HG03442 (cell line): Measurements from ENCODE around the gene PCNX2.

Experiments used
- ATAC-seq: cut with Tn5 transposase; IDR thresholded peaks from one replicate; pipeline ENCODE4 v1.9.1; 2021; ENCODE audit warnings: mild to moderate bottlenecking, moderate library complexity; ENCODE audit not compliant: unreplicated experiment

Gene PCNX2

GRCh38 chr1:233079574-233079973, 216.0 kb downstream of the PCNX2 start:
- ATAC-seq, result no peak

GRCh38 chr1:233078396-233078795, 217.1 kb downstream of the PCNX2 start:
- ATAC-seq, result no peak

- no peak for ATAC-seq
Measured at GRCh38 chr1:233075915-233076295, 219.6 kb downstream of the PCNX2 start.

- no peak for ATAC-seq
Measured at GRCh38 chr1:233066087-233066486, 229.4 kb downstream of the PCNX2 start.

- no peak for ATAC-seq
Measured at GRCh38 chr1:233065685-233066084, 229.8 kb downstream of the PCNX2 start.

GRCh38 chr1:233064988-233065387, 230.5 kb downstream of the PCNX2 start:
- ATAC-seq, result no peak

GRCh38 chr1:233063462-233063861, 232.1 kb downstream of the PCNX2 start:
- no peak for ATAC-seq

- ATAC-seq, result no peak
Measured at GRCh38 chr1:233061265-233061664, 234.3 kb downstream of the PCNX2 start.

GRCh38 chr1:233060461-233060994, 235.0 kb downstream of the PCNX2 start:
- no peak for ATAC-seq

- ATAC-seq, result no peak
Measured at GRCh38 chr1:233057836-233058235, 237.7 kb downstream of the PCNX2 start.

- ATAC-seq, result no peak
Measured at GRCh38 chr1:233055879-233056641, 239.5 kb downstream of the PCNX2 start.

GRCh38 chr1:233045588-233045987, 249.9 kb downstream of the PCNX2 start:
- no peak for ATAC-seq

GRCh38 chr1:233042834-233043233, 252.7 kb downstream of the PCNX2 start:
- no peak for ATAC-seq

GRCh38 chr1:233040494-233040893, 255.0 kb downstream of the PCNX2 start:
- ATAC-seq, result no peak

GRCh38 chr1:233038581-233038980, 256.9 kb downstream of the PCNX2 start:
- ATAC-seq, result no peak

GRCh38 chr1:233037843-233038242, 257.7 kb downstream of the PCNX2 start:
- no peak for ATAC-seq

GRCh38 chr1:233034836-233035235, 260.7 kb downstream of the PCNX2 start:
- no peak for ATAC-seq

- ATAC-seq, result no peak
Measured at GRCh38 chr1:233033361-233033760, 262.2 kb downstream of the PCNX2 start.

GRCh38 chr1:233032916-233033315, 262.6 kb downstream of the PCNX2 start:
- no peak for ATAC-seq

- ATAC-seq, result no peak
Measured at GRCh38 chr1:233031521-233031920, 264.0 kb downstream of the PCNX2 start.

- ATAC-seq, result no peak
Measured at GRCh38 chr1:233027046-233027445, 268.5 kb downstream of the PCNX2 start.

- ATAC-seq, result no peak
Measured at GRCh38 chr1:233025567-233025966, 270.0 kb downstream of the PCNX2 start.

- ATAC-seq, result no peak
Measured at GRCh38 chr1:233025157-233025556, 270.4 kb downstream of the PCNX2 start.
